ENCODE results near the gene MPRIP.

- no peak for TF ChIP-seq CTCF (conservative IDR thresholded peaks at IDR 0.05)
- no peak for TF ChIP-seq ZFX (IDR thresholded peaks at IDR 0.05)
Measured at GRCh38 chr17:17126131-17127110, 84.2 kb downstream of the MPRIP start.
